B cell (primary cell): ENCODE measurements around the gene VPS33B. TPM values are rescaled to one million over a fixed set of nuclear protein-coding genes. Genes with fewer than 3 reads are reported as not detected.

Experiments
- ATAC-seq: fragments of 200-7000 bp; cut with Tn5 transposase; one replicate; pipeline ENCODE4 v1.10.0; 2021; ENCODE audit warnings: low read depth, mild to moderate bottlenecking, moderate number of reproducible peaks, moderate library complexity
- CTCF ChIA-PET: fragments of 350-600 bp; sonication (Branson Sonifier 250); formaldehyde crosslinking; loops from one replicate; lab custom pipeline; 2021; ENCODE audit warnings: antibody characterized with exemption, inconsistent platforms; lab: Charles Lee
- POLR2A ChIA-PET: fragments of 350-600 bp; sonication (Branson Sonifier 250); formaldehyde crosslinking; loops from one replicate; lab custom pipeline; 2021; ENCODE audit warnings: antibody characterized with exemption; lab: Charles Lee
- DNase-seq: peaks from one replicate; pipeline ENCODE4 v3.0.0; 2013
- H2AFZ ChIP-seq: 2 replicates; pipeline ENCODE4 v1.6.1; 2012; ENCODE audit warnings: mild to moderate bottlenecking, low read depth, low read length; ENCODE audit not compliant: insufficient read depth, poor library complexity, severe bottlenecking
- H3K27ac ChIP-seq, 2 donors: 1 replicate in 1 of 2; 2 replicates in 1 of 2; pipeline ENCODE4 v1.5.1; 2012 to 2013; ENCODE audit warnings: low read length in 2 of 2, mild to moderate bottlenecking in 2 of 2, moderate library complexity in 1 of 2
- H3K27me3 ChIP-seq, 4 experiments: fragments of 200-600 bp in 1 of 4; sonication (generic) in 1 of 4; replicated peaks in 1 of 4; 1 replicate in 2 of 4; 2 replicates in 2 of 4; pipeline versions ENCODE4 v1.6.1 to v1.7.0; 2013 to 2016; ENCODE audit warnings: low read length in 3 of 4, mild to moderate bottlenecking in 2 of 4, mixed read lengths in 1 of 4, moderate library complexity in 1 of 4; ENCODE audit not compliant: insufficient read depth in 4 of 4, control insufficient read depth in 3 of 4; ENCODE audit errors: control extremely low read depth in 1 of 4
- H3K36me3 ChIP-seq, 2 experiments: replicated peaks in 1 of 2; 1 replicate in 1 of 2; 2 replicates in 1 of 2; pipeline versions ENCODE4 v1.6.1 to v1.7.1; 2013; ENCODE audit warnings: low read length in 1 of 2; ENCODE audit not compliant: insufficient read depth in 2 of 2, control insufficient read depth in 1 of 2; ENCODE audit errors: control extremely low read depth in 1 of 2, extremely low read depth in 1 of 2
- H3K4me1 ChIP-seq, 2 donors: fragments of 200-600 bp in 1 of 2; sonication (generic) in 1 of 2; 1 replicate in 1 of 2; 2 replicates in 1 of 2; pipeline versions ENCODE4 v1.5.1 to v1.6.1; 2013 to 2017; ENCODE audit warnings: low read length in 2 of 2; ENCODE audit not compliant: control insufficient read depth in 2 of 2, insufficient read depth in 2 of 2
- H3K4me2 ChIP-seq: replicated peaks from 2 replicates; pipeline ENCODE3; 2012; ENCODE audit warnings: mild to moderate bottlenecking, low read depth, low read length; ENCODE audit not compliant: poor library complexity, severe bottlenecking
- H3K4me3 ChIP-seq, 5 experiments: fragments of 200-600 bp in 1 of 5; sonication (generic) in 1 of 5; 1 replicate in 3 of 5; 2 replicates in 2 of 5; pipeline versions ENCODE4 v1.5.1 to v1.7.0; 2011 to 2016; ENCODE audit warnings: low read length in 4 of 5, mild to moderate bottlenecking in 4 of 5, low read depth in 2 of 5, control low read depth in 1 of 5, moderate library complexity in 1 of 5; ENCODE audit not compliant: insufficient read depth in 1 of 5; ENCODE audit errors: control extremely low read depth in 1 of 5, extremely low read depth in 1 of 5
- H3K79me2 ChIP-seq: fragments of 200-600 bp; sonication (generic); one replicate; pipeline ENCODE4 v1.6.0; 2016; ENCODE audit warnings: low read length; ENCODE audit not compliant: control insufficient read depth, insufficient read depth
- H3K9ac ChIP-seq: fragments of 200-600 bp; sonication (generic); 2 replicates; pipeline ENCODE4 v1.6.1; 2017; ENCODE audit warnings: mild to moderate bottlenecking, low read length, moderate library complexity
- H3K9me3 ChIP-seq, 3 donors: one replicate each; pipeline versions ENCODE4 v1.6.1 to v1.7.1; 2013; ENCODE audit warnings: low read length in 2 of 3; ENCODE audit not compliant: control insufficient read depth in 2 of 3, insufficient read depth in 1 of 3; ENCODE audit errors: control extremely low read depth in 1 of 3
- H4K20me1 ChIP-seq: 2 replicates; pipeline ENCODE4 v1.6.0; 2012; ENCODE audit warnings: mild to moderate bottlenecking, low read length; ENCODE audit not compliant: insufficient read depth, control insufficient read depth, poor library complexity, severe bottlenecking
- H3K27ac Mint-ChIP-seq: one replicate; pipeline ENCODE4 v1.8.0; 2021; ENCODE audit warnings: mixed read lengths
- H3K27me3 Mint-ChIP-seq: one replicate; pipeline ENCODE4 v1.8.0; 2021; ENCODE audit warnings: mixed read lengths
- H3K4me1 Mint-ChIP-seq: one replicate; pipeline ENCODE4 v1.8.0; 2021; ENCODE audit warnings: mixed read lengths
- H3K4me3 Mint-ChIP-seq: one replicate; pipeline ENCODE4 v1.8.0; 2021; ENCODE audit warnings: mixed read lengths
- H3K9me3 Mint-ChIP-seq: one replicate; pipeline ENCODE4 v1.8.0; 2022; ENCODE audit warnings: mixed read lengths; ENCODE audit not compliant: insufficient read depth
- CTCF ChIP-seq: fragments of 200-600 bp; IDR thresholded peaks from one replicate; pipeline ENCODE4 v1.8.0; 2022; ENCODE audit warnings: antibody characterized with exemption, mild to moderate bottlenecking
- EZH2 ChIP-seq: IDR thresholded peaks from 2 replicates; pipeline ENCODE4 v1.6.1; 2012; ENCODE audit warnings: borderline replicate concordance, low read depth, mild to moderate bottlenecking, moderate library complexity, low read length; ENCODE audit not compliant: insufficient read depth, poor library complexity, severe bottlenecking
- WGBS: methylation state at CpG from one replicate; pipeline ENCODE4 v1.1.5; 2013; ENCODE audit warnings: missing lambda C conversion rate; ENCODE audit not compliant: insufficient coverage; 5-methylcytosine and 5-hydroxymethylcytosine counted together
- intact Hi-C: fragments of 100-400 bp; cut with micrococcal nuclease; formaldehyde crosslinking; loops from one replicate; pipeline ENCODE4 v1.10.0; 2022
- polyA plus RNA-seq: library from polyadenylated mRNA; depleted of rRNA; stranded (reverse); fragments of >200 nt; gene quantifications from 2 replicates; pipeline ENCODE4 v1.2.3, GENCODE V29; 2012
- total RNA-seq, 2 donors: library from RNA; stranded (reverse); fragments of 120-200 nt in 1 of 2; gene quantifications; 1 replicate in 1 of 2; 2 replicates in 1 of 2; pipeline versions ENCODE4 v1.2.3 to v1.2.4, GENCODE V29; 2013 to 2022

The VPS33B gene
- total and polyA plus RNA-seq, 2 donors (not counting 1 experiment from before 2014, with no cell fraction given): 17.4 to 30.0 TPM

- H3K9me3 ChIP-seq: no peaks in the 10 kb centered on the region
- H3K27me3 ChIP-seq: no peaks in the 10 kb centered on the region
- DNase-seq (no peak), ATAC-seq (no peak)
- ChIA-PET POLR2A (interaction anchor here (0.6 kb wide), 1 partner anchor 8 kb away, joined by 4 read pairs; no protein-coding TSS in a partner anchor), CTCF (interaction anchor here (0.8 to 1.7 kb wide), 2 partner anchors 32 to 56 kb away, joined by 3 to 7 read pairs; partner anchors contain the start of gene HDDC3)
- no peaks in the 10 kb centered on the region for H3K36me3 ChIP-seq
- Mint-ChIP-seq H3K27me3 (no peaks in the 10 kb centered on the region), H3K9me3 (no peaks in the 10 kb centered on the region), H3K4me3 (peak overlapping the region; percentile 8), H3K4me1 (peaks cover 32% of the 10 kb centered on the region), H3K27ac (peak overlapping the region; percentile 27)
- H2AFZ ChIP-seq: peak overlapping the region; percentile 36
- peak overlapping the region; percentile 13 for H3K4me2 ChIP-seq
- H3K27ac ChIP-seq: no peak overlapping the region
- intact Hi-C loops: no loop called here
- no peaks in the 10 kb centered on the region for H4K20me1 ChIP-seq
- H3K9ac ChIP-seq: no peak overlapping the region
- H3K4me3 ChIP-seq: no peak overlapping the region
- no peak for TF ChIP-seq EZH2
- no peak for TF ChIP-seq CTCF
- peaks cover 10 to 30% of the 10 kb centered on the region in 2 donors for H3K4me1 ChIP-seq
- peaks cover 46% of the 10 kb centered on the region for H3K79me2 ChIP-seq
- 56% methylated on average over 6 of the region's 6 CpGs for WGBS
Observed at GRCh38 chr15:90988296-90988695, 34.1 kb downstream of the VPS33B start.

GRCh38 chr15:90987561-90988141, 34.7 kb downstream of the VPS33B start:
- H2AFZ ChIP-seq: no peak overlapping the region
- POLR2A ChIA-PET: interaction anchor here (0.6 kb wide), 1 partner anchor 8 kb away, joined by 4 read pairs; no protein-coding TSS in a partner anchor
- no peak overlapping the region for H3K27ac ChIP-seq
- Mint-ChIP-seq H3K27ac (peak overlapping the region; percentile 32), H3K9me3 (no peaks in the 10 kb centered on the region), H3K27me3 (no peaks in the 10 kb centered on the region), H3K4me3 (peak overlapping the region; percentile 21), H3K4me1 (peaks cover 32% of the 10 kb centered on the region)
- H4K20me1 ChIP-seq: no peaks in the 10 kb centered on the region
- DNase-seq (no peak), ATAC-seq (no peak)
- H3K9me3 ChIP-seq: no peaks in the 10 kb centered on the region
- TF ChIP-seq EZH2: no peak
- TF ChIP-seq CTCF: no peak
- 98% methylated on average over 5 of the region's 7 CpGs for WGBS
- CTCF ChIA-PET: interaction anchor here (0.6 to 1.7 kb wide), 3 partner anchors 27 to 339 kb away, joined by 3 to 7 read pairs (median 3); no protein-coding TSS in a partner anchor
- H3K4me1 ChIP-seq: peaks cover 9 to 29% of the 10 kb centered on the region in 2 donors
- H3K79me2 ChIP-seq: peaks cover 45% of the 10 kb centered on the region
- no peak overlapping the region for H3K4me2 ChIP-seq
- no peak overlapping the region for H3K9ac ChIP-seq
- H3K4me3 ChIP-seq: no peak overlapping the region
- intact Hi-C loops: loop anchor here (2.0 kb wide), 1 partner anchor 33 kb away; the partner anchor contains the start of gene RCCD1
- no peaks in the 10 kb centered on the region for H3K27me3 ChIP-seq
- no peaks in the 10 kb centered on the region for H3K36me3 ChIP-seq
